Neutrophil (primary cell): ENCODE results near the gene LGALS8.

Experiments
- H3K27ac ChIP-seq: fragments of 200-600 bp; sonication (generic); 2 replicates; pipeline ENCODE4 v1.5.1; 2016; ENCODE audit warnings: mild to moderate bottlenecking, moderate library complexity
- H3K27me3 ChIP-seq: fragments of 200-600 bp; sonication (generic); 2 replicates; pipeline ENCODE4 v1.6.0; 2016; ENCODE audit warnings: mild to moderate bottlenecking
- H3K36me3 ChIP-seq: fragments of 200-600 bp; sonication (generic); 2 replicates; pipeline ENCODE4 v1.5.1; 2017
- H3K4me1 ChIP-seq, 2 experiments: fragments of 200-600 bp in 1 of 2; sonication (generic) in 1 of 2; 1 replicate in 1 of 2; 2 replicates in 1 of 2; pipeline versions ENCODE4 v1.5.1 to v1.6.1; 2013 to 2016; ENCODE audit warnings: low read depth in 1 of 2, low read length in 1 of 2, mild to moderate bottlenecking in 1 of 2, moderate library complexity in 1 of 2; ENCODE audit not compliant: control insufficient read depth in 1 of 2, insufficient read depth in 1 of 2
- H3K4me3 ChIP-seq, 2 experiments: fragments of 200-600 bp in 1 of 2; sonication (generic) in 1 of 2; 1 replicate in 1 of 2; 2 replicates in 1 of 2; pipeline ENCODE4 v1.5.1; 2013 to 2016; ENCODE audit warnings: low read depth in 1 of 2, low read length in 1 of 2, mild to moderate bottlenecking in 1 of 2, moderate library complexity in 1 of 2
- H3K9me3 ChIP-seq: fragments of 200-600 bp; sonication (generic); 2 replicates; pipeline ENCODE4 v1.5.1; 2016
- CTCF ChIP-seq: fragments of 200-600 bp; sonication (generic); IDR thresholded peaks from 2 replicates; pipeline ENCODE4 v1.5.1; 2016; ENCODE audit warnings: antibody characterized with exemption

Gene LGALS8

GRCh38 chr1:236589531-236589930 is 65.7 kb downstream of the LGALS8 start:
- TF ChIP-seq CTCF: no peak
- Histone ChIP-seq H3K36me3 (peaks cover 52% of the 10 kb centered on the region), H3K4me3 (no peak overlapping the region), H3K4me1 (no peaks in the 10 kb centered on the region), H3K27ac (no peak overlapping the region), H3K27me3 (no peaks in the 10 kb centered on the region), H3K9me3 (no peaks in the 10 kb centered on the region)

- Histone ChIP-seq H3K36me3 (peaks cover 46% of the 10 kb centered on the region), H3K4me3 (no peak overlapping the region)
These were observed 66.9 kb downstream of the LGALS8 start for GRCh38 chr1:236590553-236591150.

GRCh38 chr1:236602171-236602570 is 78.4 kb downstream of the LGALS8 start:
- Histone ChIP-seq H3K9me3 (no peaks in the 10 kb centered on the region), H3K36me3 (no peaks in the 10 kb centered on the region), H3K4me3 (no peak overlapping the region), H3K4me1 (peaks cover 11% of the 10 kb centered on the region in 2 experiments), H3K27ac (no peak overlapping the region), H3K27me3 (peaks cover 22% of the 10 kb centered on the region)
- TF ChIP-seq CTCF: no peak

More at GRCh38 chr1:236590553-236591150, 66.9 kb downstream of the LGALS8 start:
- H3K4me1 ChIP-seq: no peaks in the 10 kb centered on the region
- H3K27ac ChIP-seq: no peak overlapping the region
- no peaks in the 10 kb centered on the region for H3K27me3 ChIP-seq
- H3K9me3 ChIP-seq: no peaks in the 10 kb centered on the region
- TF ChIP-seq CTCF: no peak
